GM20431 (cell line): Measurements from ENCODE around the gene TTBK1.
"Not testable (repeated sequence)": the region's sequence is repeated elsewhere in the genome, so short reads cannot be mapped to it uniquely, and the experiment has no call there.

Experiments
- in situ Hi-C: fragments of 300-500 bp; cut with MseI, MboI; formaldehyde crosslinking; loops from one replicate; pipeline ENCODE4 v1.15.0; 2020; ENCODE audit warnings: low sequenced_read_pairs; ENCODE audit not compliant: unreplicated experiment

Gene TTBK1

DNA sequence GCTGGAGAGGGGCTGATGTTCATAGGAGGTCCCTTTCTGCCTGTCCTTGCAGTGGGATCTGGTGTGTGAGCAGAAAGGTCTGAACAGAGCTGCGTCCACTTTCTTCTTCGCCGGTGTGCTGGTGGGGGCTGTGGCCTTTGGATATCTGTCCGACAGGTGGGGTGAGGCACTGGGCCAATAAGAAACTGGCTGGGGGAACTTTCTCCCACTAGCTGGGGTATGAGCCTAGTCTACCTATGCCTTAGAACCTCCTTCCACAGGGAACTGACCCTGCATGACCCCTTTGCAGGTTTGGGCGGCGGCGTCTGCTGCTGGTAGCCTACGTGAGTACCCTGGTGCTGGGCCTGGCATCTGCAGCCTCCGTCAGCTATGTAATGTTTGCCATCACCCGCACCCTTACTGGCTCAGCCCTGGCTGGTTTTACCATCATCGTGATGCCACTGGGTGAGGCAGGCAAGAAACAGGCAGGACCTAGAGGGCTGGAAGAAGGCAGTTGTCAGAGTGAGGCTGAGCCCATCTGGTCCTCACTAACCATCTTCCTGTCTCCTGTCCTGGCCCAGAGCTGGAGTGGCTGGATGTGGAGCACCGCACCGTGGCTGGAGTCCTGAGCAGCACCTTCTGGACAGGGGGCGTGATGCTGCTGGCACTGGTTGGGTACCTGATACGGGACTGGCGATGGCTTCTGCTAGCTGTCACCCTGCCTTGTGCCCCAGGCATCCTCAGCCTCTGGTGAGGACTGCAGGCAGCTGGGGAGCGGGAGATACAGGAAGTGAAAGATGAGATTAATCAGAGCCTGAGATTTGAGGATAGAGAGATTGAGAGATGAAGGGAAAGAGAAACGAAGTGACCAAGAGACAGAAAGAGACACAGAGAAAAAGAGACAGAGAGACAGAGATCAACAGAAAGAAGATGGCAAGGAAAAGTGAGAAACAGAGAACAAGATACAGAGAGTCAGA, 56.3 kb downstream of the TTBK1 start:
- in situ Hi-C loops = no loop called here

DNA sequence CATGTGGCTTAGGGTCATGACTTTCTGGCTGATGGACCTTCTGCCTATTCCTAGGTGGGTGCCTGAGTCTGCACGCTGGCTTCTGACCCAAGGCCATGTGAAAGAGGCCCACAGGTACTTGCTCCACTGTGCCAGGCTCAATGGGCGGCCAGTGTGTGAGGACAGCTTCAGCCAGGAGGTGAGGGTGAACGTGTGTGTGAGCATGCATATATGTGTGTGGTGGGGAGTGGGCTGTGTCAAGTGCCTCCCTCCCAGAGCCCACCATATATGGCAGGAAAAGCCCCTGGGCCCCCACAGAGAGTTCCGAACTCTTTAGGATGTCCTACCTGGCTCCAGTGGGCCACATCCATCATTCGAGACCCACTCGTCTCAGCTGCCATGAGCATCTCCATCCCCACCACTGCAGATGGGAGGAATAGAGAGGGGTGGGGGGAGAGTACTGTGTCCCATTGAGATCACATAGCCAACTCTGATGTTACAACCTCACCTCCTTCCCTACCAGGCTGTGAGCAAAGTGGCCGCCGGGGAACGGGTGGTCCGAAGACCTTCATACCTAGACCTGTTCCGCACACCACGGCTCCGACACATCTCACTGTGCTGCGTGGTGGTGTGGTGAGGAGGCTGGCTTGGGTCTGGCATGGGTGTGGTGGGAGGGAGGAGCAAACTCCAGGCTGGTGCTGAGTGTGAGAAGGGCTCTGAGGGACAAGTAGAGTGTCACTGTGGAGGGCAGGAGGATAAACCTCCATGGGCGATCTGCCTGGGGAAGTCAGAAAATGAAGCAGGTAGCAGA, 58.0 kb downstream of the TTBK1 start:
- in situ Hi-C loops = no loop called here

DNA sequence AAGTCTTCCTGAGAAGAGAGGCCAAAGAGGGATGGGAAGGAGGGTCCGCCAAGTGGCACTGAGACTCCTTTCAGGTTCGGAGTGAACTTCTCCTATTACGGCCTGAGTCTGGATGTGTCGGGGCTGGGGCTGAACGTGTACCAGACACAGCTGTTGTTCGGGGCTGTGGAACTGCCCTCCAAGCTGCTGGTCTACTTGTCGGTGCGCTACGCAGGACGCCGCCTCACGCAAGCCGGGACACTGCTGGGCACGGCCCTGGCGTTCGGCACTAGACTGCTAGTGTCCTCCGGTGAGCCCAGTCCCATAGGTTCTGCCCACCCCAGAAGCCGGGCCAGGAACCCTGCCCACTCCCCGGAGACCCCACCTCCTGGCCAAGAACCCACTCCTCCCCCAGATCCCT, 58.8 kb downstream of the TTBK1 start:
- in situ Hi-C loops = no loop called here

DNA sequence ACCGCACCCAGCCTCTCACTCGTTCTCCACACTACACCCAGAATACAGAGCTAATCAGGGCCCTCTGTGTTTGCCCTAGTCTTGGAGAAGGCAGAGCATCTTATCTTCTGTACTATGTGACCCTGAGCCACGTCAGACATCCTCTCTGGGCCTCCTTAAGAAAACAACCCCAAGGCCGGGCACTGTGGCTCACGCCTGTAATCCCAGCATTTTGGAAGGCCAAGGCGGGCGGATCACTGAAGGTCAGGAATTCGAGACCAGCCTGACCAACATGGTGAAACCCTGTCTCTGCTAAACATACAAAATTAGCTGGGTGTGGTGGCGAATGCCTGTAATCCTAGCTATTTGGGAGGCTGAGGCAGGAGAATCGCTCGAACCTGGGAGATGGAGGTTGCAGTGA, 59.7 kb downstream of the TTBK1 start:
- in situ Hi-C loops = not testable (repeated sequence)

DNA sequence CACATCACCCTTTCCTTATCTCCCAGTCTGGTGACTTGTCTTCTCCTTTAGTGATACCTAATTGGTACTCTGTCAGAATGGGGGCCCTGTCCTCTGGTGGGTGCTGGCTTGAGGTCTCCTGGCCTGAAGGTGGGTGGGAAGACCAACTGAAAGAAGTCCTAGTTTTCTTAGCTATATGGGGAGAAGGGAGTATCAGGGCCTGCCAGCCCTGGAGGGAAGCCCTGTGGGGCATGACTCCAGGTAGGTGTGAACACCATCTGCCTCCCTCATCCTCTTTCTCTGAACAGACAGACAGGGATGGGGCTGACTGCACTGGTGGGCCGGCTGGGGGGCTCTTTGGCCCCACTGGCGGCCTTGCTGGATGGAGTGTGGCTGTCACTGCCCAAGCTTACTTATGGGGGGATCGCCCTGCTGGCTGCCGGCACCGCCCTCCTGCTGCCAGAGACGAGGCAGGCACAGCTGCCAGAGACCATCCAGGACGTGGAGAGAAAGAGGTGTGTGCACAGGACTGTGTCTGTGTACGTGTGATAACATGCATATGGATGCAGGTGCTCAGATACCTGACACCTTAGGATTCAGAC, 60.6 kb downstream of the TTBK1 start:
- in situ Hi-C loops = no loop called here

DNA sequence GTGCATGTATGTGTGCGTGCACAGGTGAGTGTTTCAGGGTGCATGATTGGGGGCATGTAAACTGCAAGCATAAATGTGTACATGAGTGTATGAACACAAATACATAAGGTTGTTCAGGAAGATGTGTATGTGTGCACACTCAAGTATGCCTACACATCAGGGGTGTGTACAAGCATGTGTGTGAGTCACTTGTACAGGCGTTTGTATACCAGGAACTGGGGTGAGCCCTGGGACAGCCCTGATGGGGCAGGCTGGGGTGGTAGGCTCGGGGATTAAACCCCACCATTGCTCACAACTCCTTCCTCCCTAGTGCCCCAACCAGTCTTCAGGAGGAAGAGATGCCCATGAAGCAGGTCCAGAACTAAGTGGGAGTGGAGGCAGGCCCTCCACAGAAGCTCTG, 61.1 kb downstream of the TTBK1 start:
- in situ Hi-C loops = no loop called here

DNA sequence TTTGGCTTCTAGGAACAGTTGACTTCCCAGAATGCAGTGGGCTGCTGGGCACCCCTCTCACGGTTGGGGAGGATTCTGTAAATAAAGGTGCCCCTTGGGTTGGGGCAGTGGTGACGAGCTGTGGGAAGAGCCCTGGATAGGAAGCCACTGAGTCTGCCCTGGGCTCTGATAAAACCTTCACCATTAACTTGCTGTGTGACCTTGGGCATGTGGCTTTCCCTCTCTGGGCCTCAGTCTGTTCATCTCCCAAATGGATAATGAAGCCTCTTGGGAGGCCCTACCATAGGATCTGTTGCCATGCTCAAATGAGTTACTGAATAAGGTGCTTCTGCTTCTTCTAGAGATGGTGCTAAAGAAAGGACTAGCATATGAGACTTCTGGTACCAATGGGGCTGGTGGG, 61.6 kb downstream of the TTBK1 start:
- in situ Hi-C loops = no loop called here

DNA sequence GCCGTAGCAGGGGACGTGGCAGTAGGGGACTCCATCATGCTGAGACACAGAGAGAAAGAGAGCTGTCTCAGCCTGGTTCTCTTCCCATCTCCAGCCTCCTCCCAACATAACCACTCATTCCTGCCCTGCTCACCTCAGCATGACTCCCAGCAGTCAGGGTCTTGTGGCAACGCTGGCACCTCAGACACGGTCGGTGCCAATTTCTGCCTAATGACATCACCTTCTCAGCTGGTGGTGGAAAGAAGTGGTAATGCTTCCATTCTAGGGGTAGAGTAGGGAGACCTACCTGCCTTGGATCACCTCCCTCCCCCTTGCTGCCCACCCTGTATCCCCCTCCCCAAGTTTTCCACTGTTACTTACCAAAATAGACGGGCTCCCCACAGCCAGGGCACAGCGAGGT, 62.8 kb downstream of the TTBK1 start:
- in situ Hi-C loops = no loop called here

DNA sequence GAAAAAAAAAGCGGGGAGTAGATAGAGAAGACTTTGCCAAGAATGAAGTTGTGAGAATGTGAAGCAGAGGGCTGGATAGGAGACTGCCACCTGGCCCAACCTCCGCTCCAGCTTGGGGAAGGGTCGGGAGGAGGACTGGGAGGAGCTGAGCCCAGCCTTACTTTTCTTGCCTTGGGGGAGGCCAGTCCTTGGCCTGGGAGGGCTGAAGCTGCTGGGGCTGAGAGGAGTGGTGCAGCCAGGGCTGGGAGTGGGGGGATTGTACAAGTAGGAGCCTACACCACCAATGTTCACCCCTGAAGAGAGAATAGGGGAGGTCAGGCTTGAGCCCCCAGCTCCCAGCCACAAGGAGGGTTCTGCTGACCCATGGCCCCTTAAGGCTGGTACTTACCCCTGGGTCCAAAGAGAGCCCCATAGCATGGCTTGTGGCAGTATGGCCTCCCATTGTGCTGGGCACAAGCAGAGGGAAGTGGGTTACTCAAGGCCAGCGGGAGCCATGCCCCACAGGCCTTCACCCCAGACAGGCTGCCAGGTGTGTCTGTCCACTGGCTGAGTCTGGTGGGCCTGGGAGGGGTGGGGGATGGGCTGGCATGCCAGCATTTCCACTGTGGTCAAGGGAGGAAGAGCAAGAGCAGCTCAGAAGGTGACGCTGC, 64.3 kb downstream of the TTBK1 start:
- in situ Hi-C loops = no loop called here

DNA sequence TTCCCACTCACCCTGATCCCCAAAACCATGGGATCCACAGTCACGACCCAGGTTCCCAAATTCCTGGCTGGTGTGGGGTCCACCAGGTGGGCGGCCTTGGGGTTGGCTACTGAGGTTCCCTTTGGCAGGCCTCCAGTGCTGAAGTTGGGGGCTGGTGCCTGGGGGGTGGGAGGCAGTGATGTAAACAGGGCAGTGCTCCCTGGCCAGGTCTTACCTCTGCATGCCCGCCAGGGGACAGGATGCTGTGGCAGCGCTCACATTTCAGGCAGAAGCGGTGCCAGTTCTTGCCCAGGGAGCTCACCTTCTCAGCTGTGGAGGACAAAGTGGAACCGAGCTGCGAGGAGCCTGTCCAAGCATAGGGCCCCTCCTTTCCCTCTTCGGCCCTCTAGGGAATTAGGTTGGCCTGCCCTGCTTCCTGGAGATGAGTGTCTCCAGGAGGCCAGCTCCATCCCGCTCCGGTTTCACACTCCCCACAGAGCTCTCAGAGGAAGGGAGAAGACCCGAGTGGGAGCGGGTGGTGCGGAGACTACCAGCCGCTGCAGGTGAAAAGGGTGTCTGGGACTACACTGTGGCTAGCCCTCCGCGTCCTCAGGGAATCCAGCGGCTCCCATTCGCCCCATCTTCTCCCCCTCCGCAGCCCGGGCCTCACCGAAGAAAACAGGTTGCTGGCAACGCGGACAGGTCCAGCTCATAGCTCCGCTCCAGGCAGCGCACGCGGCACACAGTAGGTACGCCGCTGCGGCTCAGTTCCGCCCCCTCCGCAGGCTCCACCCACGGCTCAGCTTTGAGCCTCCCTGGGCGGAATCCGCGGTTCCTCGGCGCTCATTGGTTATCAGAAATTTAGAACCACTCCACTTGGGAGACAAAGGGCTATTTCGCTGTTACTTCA, 65.1 kb downstream of the TTBK1 start, which contains the start of gene CRIP3:
CRIP3 (minus strand) TSS at position 726 of the 889 bp plus-strand sequence; CDS start at position 692, 34 bp downstream.
- in situ Hi-C loops = no loop called here

DNA sequence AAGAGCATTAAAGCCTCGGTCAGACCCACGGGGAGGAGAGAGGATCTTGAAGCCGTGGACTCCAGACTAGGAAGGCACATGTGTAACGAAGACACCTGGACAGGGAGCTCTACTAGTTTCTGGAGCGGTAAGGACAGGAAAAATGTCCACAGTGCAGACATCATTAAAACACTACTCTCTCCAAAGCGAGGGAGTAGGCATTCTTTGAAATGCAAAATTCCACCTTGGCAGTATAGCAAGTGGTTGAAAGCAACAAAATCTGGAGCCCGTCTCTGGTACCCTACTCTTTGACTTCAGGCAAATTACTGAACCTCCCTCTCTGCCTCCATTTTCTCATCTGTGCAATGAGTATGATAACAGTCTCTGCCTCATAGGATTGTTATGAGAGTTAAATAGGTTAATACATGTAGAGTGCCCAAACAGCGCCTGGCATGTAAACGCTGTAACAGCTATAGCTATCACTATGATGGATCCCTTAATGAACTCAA, 65.8 kb downstream of the TTBK1 start:
- in situ Hi-C loops = no loop called here

DNA sequence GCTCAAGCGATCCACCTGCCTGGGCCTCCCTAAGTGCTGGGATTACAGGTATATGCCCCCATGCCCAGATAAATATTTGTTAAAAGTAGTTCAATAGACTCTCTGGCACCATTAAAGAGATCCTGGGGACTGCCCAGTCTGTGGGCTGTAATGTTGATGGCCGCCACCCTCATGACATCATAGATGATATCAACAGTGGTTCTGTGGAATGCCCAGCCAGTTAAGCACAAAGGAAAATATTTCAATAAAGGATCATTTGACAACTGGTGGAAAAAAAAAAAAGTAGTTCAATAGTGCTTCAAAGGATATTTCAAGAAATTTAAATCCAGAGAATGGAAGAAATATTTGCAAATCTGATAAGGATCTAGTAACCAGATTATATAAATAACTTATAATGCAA, 66.9 kb downstream of the TTBK1 start:
- in situ Hi-C loops = no loop called here

DNA sequence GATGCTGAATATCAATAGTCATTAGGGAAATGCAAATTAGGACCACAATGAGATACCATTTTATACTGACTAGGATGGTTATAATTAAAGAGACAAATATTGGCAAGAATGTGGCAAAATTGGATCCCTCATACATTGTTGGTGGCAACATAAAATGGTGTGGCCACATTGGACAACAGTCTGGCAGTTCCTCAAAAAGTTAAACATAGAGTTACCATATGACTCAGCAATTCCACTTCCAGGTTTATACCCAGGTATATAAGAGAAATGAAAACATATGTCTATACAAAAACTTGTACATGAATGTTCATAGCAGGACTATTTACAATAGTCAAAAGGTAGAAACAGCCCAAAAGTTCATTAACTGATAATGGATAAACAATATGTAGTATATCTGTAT, 67.3 kb downstream of the TTBK1 start:
- in situ Hi-C loops = no loop called here

DNA sequence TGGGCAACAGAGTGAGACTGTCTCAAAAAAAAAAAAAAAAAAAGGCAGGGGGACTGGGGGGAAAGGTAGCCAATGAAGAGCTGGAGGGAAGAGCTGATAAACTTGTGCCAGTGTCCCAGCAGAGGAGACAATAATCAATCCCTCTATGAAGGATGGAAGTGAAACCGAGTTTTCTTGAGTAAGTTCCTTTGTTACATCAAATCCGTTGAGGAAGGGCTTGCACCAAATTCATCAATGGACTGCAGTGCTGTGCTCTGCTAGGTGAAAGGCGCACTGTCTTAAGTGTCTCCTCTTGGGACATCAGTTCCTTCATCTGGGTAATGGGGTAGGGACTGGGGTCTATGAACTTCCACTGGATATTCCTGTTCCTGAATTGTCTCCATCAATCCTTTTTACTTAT, 68.4 kb downstream of the TTBK1 start:
- in situ Hi-C loops = no loop called here

DNA sequence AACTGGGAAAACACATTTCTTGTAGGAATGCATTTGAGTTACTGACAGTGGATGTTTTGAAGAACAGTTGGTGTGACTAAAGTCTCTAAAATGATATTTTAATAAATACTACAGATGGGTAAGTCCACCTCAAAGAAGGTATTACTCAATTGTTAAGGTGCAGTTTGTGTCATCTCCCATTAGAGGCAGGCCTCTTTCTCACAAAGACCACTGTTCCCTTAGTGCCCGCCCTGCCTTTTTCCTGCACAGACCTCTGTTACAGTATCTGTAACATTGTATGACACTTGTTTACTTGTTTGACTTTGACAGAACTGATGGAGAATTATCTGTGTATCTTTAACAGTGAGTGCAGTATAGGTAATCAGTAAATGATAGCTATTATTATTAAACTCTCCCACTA, 70.5 kb downstream of the TTBK1 start:
- in situ Hi-C loops = no loop called here

DNA sequence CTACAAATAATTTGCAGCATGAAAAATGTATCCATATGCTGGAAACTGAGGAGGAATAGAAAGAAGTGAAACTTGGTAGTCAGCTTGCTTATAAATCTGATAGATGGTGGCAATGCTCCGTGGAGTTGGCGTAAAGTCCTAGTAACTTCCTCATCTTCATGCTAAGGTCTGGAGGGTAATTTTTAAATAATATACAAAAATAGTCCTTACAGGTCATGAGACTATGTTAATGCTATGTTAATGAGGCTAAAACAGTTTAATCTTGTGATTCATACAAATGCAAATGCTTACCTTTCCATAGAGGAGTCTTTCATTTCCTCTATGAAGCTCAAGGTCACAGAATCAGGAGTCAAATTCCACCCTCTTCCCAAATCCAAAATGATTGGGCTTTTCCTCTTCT, 74.7 kb downstream of the TTBK1 start:
- in situ Hi-C loops = no loop called here

DNA sequence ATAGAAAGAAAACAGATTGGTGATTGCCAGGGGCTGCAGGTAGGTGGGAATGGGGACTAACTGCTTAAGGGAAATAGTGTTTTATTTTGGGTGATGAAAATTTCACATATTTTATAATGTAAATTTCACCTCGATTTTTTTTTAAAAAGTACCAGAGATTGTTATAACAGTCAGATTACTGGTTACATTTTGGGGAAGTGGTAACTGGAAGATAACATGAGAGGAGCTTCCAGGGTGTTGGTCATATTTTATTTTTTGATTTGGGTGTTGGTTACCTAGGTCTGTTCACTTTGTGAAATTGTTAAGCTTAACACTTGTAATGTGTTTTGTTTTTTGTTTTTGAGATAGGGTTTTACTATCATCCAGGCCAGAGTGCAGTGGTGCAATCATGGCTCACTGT, 82.6 kb downstream of the TTBK1 start:
- in situ Hi-C loops = no loop called here

DNA sequence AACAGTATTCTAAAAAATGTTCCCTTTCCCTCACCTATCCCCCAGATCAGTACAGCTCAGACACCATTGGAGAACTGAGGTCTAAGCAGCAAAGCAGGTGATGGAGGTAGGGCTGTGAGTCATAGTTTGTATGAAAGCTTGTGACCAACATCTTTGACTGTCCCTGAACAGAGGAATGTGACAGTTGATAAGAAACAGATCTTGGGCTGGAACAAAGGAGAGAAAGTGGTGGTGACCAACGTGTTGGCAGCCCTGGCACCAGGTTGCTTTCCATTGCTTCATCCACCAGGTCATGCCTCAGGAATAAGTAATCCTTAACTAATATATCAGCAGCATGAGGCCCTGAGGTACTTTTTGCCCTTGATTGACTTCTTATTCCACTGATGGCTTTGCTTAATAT, 85.2 kb downstream of the TTBK1 start:
- in situ Hi-C loops = no loop called here

DNA sequence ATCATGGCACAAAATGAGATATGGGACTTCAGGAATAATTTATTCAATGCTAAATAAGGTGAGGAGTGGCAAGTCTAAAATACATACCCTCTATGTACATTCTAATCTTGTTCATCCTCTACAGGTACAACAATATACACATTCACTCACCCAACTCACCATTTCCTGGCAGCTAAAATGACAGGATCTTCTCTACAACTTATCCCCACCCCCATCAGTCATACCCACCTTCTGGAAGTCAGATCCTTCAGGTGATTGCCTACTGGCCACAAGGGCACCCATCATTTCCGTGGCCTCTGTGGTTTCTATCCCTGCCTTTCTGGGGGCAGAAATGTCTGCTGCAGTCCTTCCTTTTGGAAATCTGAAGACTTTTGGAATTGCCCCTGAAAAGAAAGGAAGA, 88.2 kb downstream of the TTBK1 start:
- in situ Hi-C loops = no loop called here
